Ishikawa (cell line): ENCODE measurements around the gene COA1.

Experiments used
- EP300 ChIP-seq: IDR thresholded peaks from 2 replicates; pipeline ENCODE4 v1.6.1; 2012; ENCODE audit warnings: borderline replicate concordance
- TEAD4 ChIP-seq: IDR thresholded peaks from 2 replicates; pipeline ENCODE4 v1.6.1; 2012
- TF ChIP-seq, protein P1 (sequence below): IDR thresholded peaks from 2 replicates; pipeline ENCODE4 v1.6.1; 2012

DNA sequence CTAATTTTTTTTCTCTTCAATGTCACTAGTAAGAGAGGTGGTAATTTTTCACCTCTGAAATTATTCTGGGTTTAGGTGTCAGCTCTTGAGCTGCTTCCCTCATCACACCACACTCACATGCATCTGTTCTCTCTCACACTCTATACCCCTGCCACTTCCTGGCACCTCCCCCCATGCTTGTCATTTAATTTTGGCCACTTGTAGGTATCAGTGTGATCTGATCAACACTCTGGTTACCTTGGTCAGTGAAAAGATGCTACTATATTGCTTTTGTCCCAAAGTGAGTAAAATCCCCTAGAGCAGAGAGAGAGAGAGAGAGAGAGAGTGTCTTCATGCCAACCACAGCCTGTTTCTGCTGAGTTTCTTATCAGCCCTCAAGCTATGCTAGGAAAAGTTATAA lies 103.9 kb downstream of the COA1 start:
- TF ChIP-seq TEAD4 (no peak), EP300 (no peak)
- TF ChIP-seq, protein P1, sequence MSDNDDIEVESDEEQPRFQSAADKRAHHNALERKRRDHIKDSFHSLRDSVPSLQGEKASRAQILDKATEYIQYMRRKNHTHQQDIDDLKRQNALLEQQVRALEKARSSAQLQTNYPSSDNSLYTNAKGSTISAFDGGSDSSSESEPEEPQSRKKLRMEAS = no peak
